Gastrocnemius medialis (tissue), 4 donors: ENCODE measurements around the gene CLEC17A. TPM values are rescaled to one million over a fixed set of nuclear protein-coding genes. Genes with fewer than 3 reads are reported as not detected.

Source experiments
- ATAC-seq, 2 donors: fragments of 150-250 bp; one replicate each; pipeline ENCODE4 v1.9.1; 2016
- DNase-seq, 2 donors: peaks; one replicate each; pipeline ENCODE4 v3.0.0-alpha.2; 2019
- H3K27ac ChIP-seq, 4 donors: fragments of 200-600 bp; sonication (generic); 1 replicate in 1 of 4; 2 replicates in 3 of 4; pipeline ENCODE4 v1.5.1; 2016 to 2018; ENCODE audit warnings: mild to moderate bottlenecking in 2 of 4, moderate library complexity in 1 of 4
- H3K27me3 ChIP-seq, 3 donors: fragments of 200-600 bp; sonication (generic) in 2 of 3; 1 replicate in 1 of 3; 2 replicates in 2 of 3; pipeline versions ENCODE4 v1.5.1 to v1.6.0; 2016 to 2019; ENCODE audit warnings: mild to moderate bottlenecking in 1 of 3, moderate library complexity in 1 of 3
- H3K36me3 ChIP-seq, 2 donors: fragments of 200-600 bp; sonication (generic) in 1 of 2; one replicate each; pipeline ENCODE4 v1.5.1; 2017 to 2018
- H3K4me1 ChIP-seq, 2 donors: fragments of 200-600 bp; sonication (generic) in 1 of 2; one replicate each; pipeline ENCODE4 v1.5.1; 2016 to 2017; ENCODE audit warnings: mild to moderate bottlenecking in 2 of 2
- H3K4me3 ChIP-seq, 4 donors: fragments of 200-600 bp; sonication (generic) in 3 of 4; 1 replicate in 1 of 4; 2 replicates in 3 of 4; pipeline ENCODE4 v1.5.1; 2016 to 2019; ENCODE audit warnings: mild to moderate bottlenecking in 2 of 4
- H3K9me3 ChIP-seq, 3 donors: fragments of 200-600 bp; sonication (generic) in 2 of 3; 1 replicate in 1 of 3; 2 replicates in 2 of 3; pipeline ENCODE4 v1.5.1; 2016 to 2019
- CTCF ChIP-seq, 5 experiments: fragments of 450-650 bp in 3 of 5; fragments of 200-600 bp in 2 of 5; sonication (generic) in 2 of 5; IDR thresholded peaks in 4 of 5; conservative IDR thresholded peaks in 1 of 5; 1 replicate in 4 of 5; 2 replicates in 1 of 5; pipeline ENCODE4 v1.5.1; 2016 to 2019; ENCODE audit warnings: antibody characterized with exemption in 5 of 5, mild to moderate bottlenecking in 3 of 5, moderate library complexity in 3 of 5
- POLR2A ChIP-seq, 2 donors: fragments of 450-650 bp; IDR thresholded peaks; one replicate each; pipeline ENCODE4 v1.6.1; 2017; ENCODE audit warnings: antibody characterized with exemption in 2 of 2, mild to moderate bottlenecking in 2 of 2, moderate library complexity in 2 of 2
- in situ Hi-C, 4 donors: fragments of 200-750 bp; cut with MboI; loops; one replicate each; pipeline versions ENCODE4 v1.15.0 to v1.8.0; 2017; ENCODE audit warnings: low sequenced_read_pairs in 4 of 4
- intact Hi-C: fragments of 100-400 bp; cut with DNase I; formaldehyde crosslinking; loops from one replicate; pipeline ENCODE4 v1.15.1; 2023; ENCODE audit warnings: low total_unique reads
- total RNA-seq, 4 donors: library from RNA; depleted of rRNA; stranded (reverse); fragments of >200 nt; gene quantifications; one replicate each; pipeline versions ENCODE4 v1.1.0 to v1.2.3, GENCODE V29; 2016

CLEC17A gene
- total RNA-seq, 4 donors from 2014 or later = not detected

- no peaks in the 10 kb centered on the region for H3K36me3 ChIP-seq
- peaks cover 21 to 47% of the 10 kb centered on the region in 2 donors for H3K4me1 ChIP-seq
- H3K9me3 ChIP-seq = no peaks in the 10 kb centered on the region
- DNase-seq (no peak), ATAC-seq (no peak)
- no peak overlapping the region for H3K4me3 ChIP-seq
- in situ Hi-C loops = no loop called here
- H3K27ac ChIP-seq = peak overlapping the region; percentile 62 to 90 (median 74)
- intact Hi-C loops = no loop called here
- TF ChIP-seq CTCF (IDR thresholded peaks at IDR 0.05 in 4 of 5, conservative IDR thresholded peaks at IDR 0.05 in 1 of 5) (no peak), POLR2A (IDR thresholded peaks at IDR 0.05) (no peak)
- H3K27me3 ChIP-seq = no peaks in the 10 kb centered on the region
These were observed 40.1 kb upstream of the CLEC17A start for GRCh38 chr19:14542711-14543328.

- in situ Hi-C loops (no loop called here), intact Hi-C loops (no loop called here)
- Histone ChIP-seq H3K36me3 (no peaks in the 10 kb centered on the region), H3K4me3 (no peak overlapping the region), H3K27me3 (no peaks in the 10 kb centered on the region), H3K27ac (peak overlapping the region; percentile 85 to 99 (median 94)), H3K4me1 (peaks cover 21 to 47% of the 10 kb centered on the region in 2 donors), H3K9me3 (no peaks in the 10 kb centered on the region)
- DNase-seq = no peak
- ATAC-seq = no peak
- TF ChIP-seq CTCF (IDR thresholded peaks at IDR 0.05 in 4 of 5, conservative IDR thresholded peaks at IDR 0.05 in 1 of 5) (no peak), POLR2A (IDR thresholded peaks at IDR 0.05) (no peak)
These were observed 38.8 kb upstream of the CLEC17A start for GRCh38 chr19:14544047-14544446.

- no peaks in the 10 kb centered on the region for H3K36me3 ChIP-seq
- peak overlapping the region; percentile 25 to 50 (median 30) for H3K4me3 ChIP-seq
- intact Hi-C loops = no loop called here
- TF ChIP-seq CTCF (IDR thresholded peaks at IDR 0.05 in 4 of 5, conservative IDR thresholded peaks at IDR 0.05 in 1 of 5) (no peak), POLR2A (IDR thresholded peaks at IDR 0.05) (peak; percentile 23 to 51)
- peak; percentile 94 to 99 for DNase-seq
- in situ Hi-C loops = no loop called here
- H3K27ac ChIP-seq = peak overlapping the region; percentile 85 to 99 (median 94)
- ATAC-seq = peak; percentile 94 to 95
- peaks cover 24 to 52% of the 10 kb centered on the region in 2 donors for H3K4me1 ChIP-seq
- H3K9me3 ChIP-seq = no peaks in the 10 kb centered on the region
- H3K27me3 ChIP-seq = no peaks in the 10 kb centered on the region
These were observed 37.7 kb upstream of the CLEC17A start for GRCh38 chr19:14544977-14545715.

GRCh38 chr19:14545716-14546082 is 37.2 kb upstream of the CLEC17A start:
- Histone ChIP-seq H3K9me3 (no peaks in the 10 kb centered on the region), H3K4me1 (peaks cover 30 to 58% of the 10 kb centered on the region in 2 donors), H3K27me3 (no peaks in the 10 kb centered on the region), H3K27ac (peak overlapping the region; percentile 85 to 99 (median 94)), H3K4me3 (peak overlapping the region; percentile 25 to 50 (median 30)), H3K36me3 (no peaks in the 10 kb centered on the region)
- no peak for TF ChIP-seq CTCF (IDR thresholded peaks at IDR 0.05 in 4 of 5, conservative IDR thresholded peaks at IDR 0.05 in 1 of 5)
- TF ChIP-seq POLR2A (IDR thresholded peaks at IDR 0.05) = peak in 1 of 2 donors; percentile 4
- no peak for DNase-seq
- in situ Hi-C loops (no loop called here), intact Hi-C loops (no loop called here)
- peak; percentile 61 to 62 for ATAC-seq
